Gastroesophageal sphincter (tissue), 4 donors: ENCODE data around the gene ZBTB42. TPM values are rescaled to one million over a fixed set of nuclear protein-coding genes. Genes with fewer than 3 reads are reported as not detected.
"Not testable (repeated sequence)": the region's sequence is repeated elsewhere in the genome, so short reads cannot be mapped to it uniquely, and the experiment has no call there.

Experiments used
- ATAC-seq: fragments of 150-250 bp; one replicate; pipeline ENCODE4 v1.9.1; 2016; ENCODE audit warnings: mild to moderate bottlenecking, moderate library complexity
- H3K27ac ChIP-seq, 4 donors: fragments of 200-600 bp; sonication (generic) in 3 of 4; 1 replicate in 3 of 4; 2 replicates in 1 of 4; pipeline ENCODE4 v1.5.1; 2016 to 2019
- H3K27me3 ChIP-seq: fragments of 200-600 bp; sonication (generic); one replicate; pipeline ENCODE4 v1.5.1; 2019
- H3K36me3 ChIP-seq, 2 donors: fragments of 200-600 bp; sonication (generic); one replicate each; pipeline ENCODE4 v1.5.1; 2019; ENCODE audit warnings: control low read depth in 1 of 2
- H3K4me1 ChIP-seq, 3 donors: fragments of 200-600 bp; sonication (generic); 1 replicate in 2 of 3; 2 replicates in 1 of 3; pipeline ENCODE4 v1.5.1; 2016 to 2019; ENCODE audit warnings: control low read depth in 2 of 3
- H3K4me3 ChIP-seq, 2 donors: fragments of 200-600 bp; sonication (generic); one replicate each; pipeline ENCODE4 v1.5.1; 2019; ENCODE audit warnings: mild to moderate bottlenecking in 1 of 2, moderate library complexity in 1 of 2
- H3K9me3 ChIP-seq, 3 donors: fragments of 200-600 bp; sonication (generic); one replicate each; pipeline ENCODE4 v1.5.1; 2017 to 2019; ENCODE audit warnings: control low read depth in 2 of 3
- EP300 ChIP-seq: sonication (generic); formaldehyde crosslinking; IDR thresholded peaks from one replicate; pipeline ENCODE4 v1.6.1; 2017; ENCODE audit warnings: antibody characterized with exemption, mild to moderate bottlenecking
- POLR2A ChIP-seq, 2 donors: fragments of 450-650 bp; IDR thresholded peaks; one replicate each; pipeline ENCODE4 v1.6.1; 2017; ENCODE audit warnings: antibody characterized with exemption in 2 of 2, mild to moderate bottlenecking in 2 of 2, moderate library complexity in 1 of 2
- POLR2AphosphoS5 ChIP-seq: sonication (generic); formaldehyde crosslinking; IDR thresholded peaks from one replicate; pipeline ENCODE4 v1.6.1; 2017; ENCODE audit warnings: antibody characterized with exemption
- WGBS, 2 donors: methylation state at CpG; one replicate each; pipeline ENCODE4 v1.1.5; 2018; ENCODE audit warnings: low coverage in 1 of 2; 5-methylcytosine and 5-hydroxymethylcytosine counted together
- total RNA-seq, 4 donors: library from RNA; depleted of rRNA; stranded (reverse); fragments of >200 nt; gene quantifications; one replicate each; pipeline ENCODE4 v1.1.0, GENCODE V29; 2016
- TF ChIP-seq, protein P1 (sequence below), 4 experiments: fragments of 200-600 bp in 2 of 4; fragments of 450-650 bp in 2 of 4; sonication (generic) in 1 of 4; IDR thresholded peaks; one replicate each; pipeline ENCODE4 v1.5.1; 2017 to 2019; ENCODE audit warnings: antibody characterized with exemption in 4 of 4, mild to moderate bottlenecking in 2 of 4, moderate library complexity in 2 of 4

Gene ZBTB42
- total RNA-seq, 4 donors from 2014 or later = 2.0 to 4.8 (median 3.2) TPM

DNA sequence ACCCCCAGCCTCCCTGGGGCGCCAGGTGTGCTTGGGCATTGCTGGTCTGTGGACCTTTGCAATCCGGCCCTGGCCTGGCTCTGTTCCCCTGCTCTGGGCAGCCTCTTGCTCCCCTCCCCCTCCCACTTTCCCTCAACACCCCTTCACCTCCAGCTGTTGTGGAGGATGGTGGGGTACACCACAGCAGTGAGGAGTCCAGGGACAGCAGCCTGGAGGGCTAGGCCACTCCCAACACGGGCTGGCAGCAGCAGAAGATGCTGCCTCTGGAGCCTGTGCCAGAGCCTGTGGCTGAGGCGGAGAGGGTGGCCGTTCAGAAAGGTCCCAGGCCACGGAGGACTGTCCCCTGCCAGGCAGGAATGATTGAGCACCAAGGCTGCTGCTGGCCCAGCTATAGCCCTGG is 7.6 kb downstream of the ZBTB42 start:
- Histone ChIP-seq H3K9me3 (no peaks in the 10 kb centered on the region), H3K27me3 (no peaks in the 10 kb centered on the region), H3K4me3 (no peak overlapping the region), H3K4me1 (peaks cover 0 to 27% (median 0%) of the 10 kb centered on the region in 3 donors), H3K36me3 (no peaks in the 10 kb centered on the region), H3K27ac (no peak overlapping the region)
- TF ChIP-seq, protein P1, sequence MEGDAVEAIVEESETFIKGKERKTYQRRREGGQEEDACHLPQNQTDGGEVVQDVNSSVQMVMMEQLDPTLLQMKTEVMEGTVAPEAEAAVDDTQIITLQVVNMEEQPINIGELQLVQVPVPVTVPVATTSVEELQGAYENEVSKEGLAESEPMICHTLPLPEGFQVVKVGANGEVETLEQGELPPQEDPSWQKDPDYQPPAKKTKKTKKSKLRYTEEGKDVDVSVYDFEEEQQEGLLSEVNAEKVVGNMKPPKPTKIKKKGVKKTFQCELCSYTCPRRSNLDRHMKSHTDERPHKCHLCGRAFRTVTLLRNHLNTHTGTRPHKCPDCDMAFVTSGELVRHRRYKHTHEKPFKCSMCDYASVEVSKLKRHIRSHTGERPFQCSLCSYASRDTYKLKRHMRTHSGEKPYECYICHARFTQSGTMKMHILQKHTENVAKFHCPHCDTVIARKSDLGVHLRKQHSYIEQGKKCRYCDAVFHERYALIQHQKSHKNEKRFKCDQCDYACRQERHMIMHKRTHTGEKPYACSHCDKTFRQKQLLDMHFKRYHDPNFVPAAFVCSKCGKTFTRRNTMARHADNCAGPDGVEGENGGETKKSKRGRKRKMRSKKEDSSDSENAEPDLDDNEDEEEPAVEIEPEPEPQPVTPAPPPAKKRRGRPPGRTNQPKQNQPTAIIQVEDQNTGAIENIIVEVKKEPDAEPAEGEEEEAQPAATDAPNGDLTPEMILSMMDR (IDR thresholded peaks at IDR 0.05) = no peak
- TF ChIP-seq POLR2A (IDR thresholded peaks at IDR 0.05) = no peak
- TF ChIP-seq POLR2AphosphoS5 = no peak
- TF ChIP-seq EP300 = no peak
- no peak for ATAC-seq
- WGBS, 2 donors = 33% methylated on average over 1 of the region's 6 CpGs; no CpG with 5 or more reads in 1 of the 2 donors

DNA sequence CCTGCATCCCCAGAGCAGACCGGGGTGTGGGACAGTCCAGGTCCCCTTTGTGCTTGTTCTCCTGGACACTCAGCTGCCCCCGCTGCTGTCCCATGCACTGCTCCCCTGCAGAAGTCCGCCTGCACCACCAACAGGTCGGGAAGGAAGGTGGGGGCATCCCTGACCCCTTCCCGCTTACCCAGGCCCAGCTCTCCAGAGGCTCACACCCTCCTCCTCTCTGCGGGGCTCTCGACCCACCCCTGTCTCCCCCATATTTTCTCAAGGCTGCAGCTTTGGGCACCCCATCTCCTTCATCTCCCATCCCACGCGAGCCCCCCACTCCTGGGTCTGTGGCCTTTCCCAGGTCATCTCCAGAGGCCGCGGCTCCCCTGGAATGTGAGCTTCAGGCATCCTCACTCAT is 9.4 kb downstream of the ZBTB42 start:
- Histone ChIP-seq H3K4me1 (peaks cover 0 to 30% (median 11%) of the 10 kb centered on the region in 3 donors), H3K36me3 (no peaks in the 10 kb centered on the region), H3K27ac (no peak overlapping the region), H3K9me3 (no peaks in the 10 kb centered on the region), H3K4me3 (no peak overlapping the region), H3K27me3 (no peaks in the 10 kb centered on the region)
- WGBS, 2 donors = 86 to 92% methylated on average over 3 to 5 of the region's 11 CpGs
- TF ChIP-seq, protein P1 (IDR thresholded peaks at IDR 0.05) = no peak
- TF ChIP-seq EP300 (no peak), POLR2A (IDR thresholded peaks at IDR 0.05) (no peak), POLR2AphosphoS5 (no peak)
- ATAC-seq = no peak

- peaks cover 0 to under 1% of the 10 kb centered on the region in 2 donors for H3K36me3 ChIP-seq
- ATAC-seq = no peak
- peaks cover 0 to 39% (median 18%) of the 10 kb centered on the region in 3 donors for H3K4me1 ChIP-seq
- no peak overlapping the region for H3K4me3 ChIP-seq
- 79 to 86% methylated on average over 5 to 6 of the region's 7 CpGs for WGBS, 2 donors
- H3K9me3 ChIP-seq = no peaks in the 10 kb centered on the region
- no peaks in the 10 kb centered on the region for H3K27me3 ChIP-seq
- no peak overlapping the region for H3K27ac ChIP-seq
- TF ChIP-seq POLR2AphosphoS5 (no peak), POLR2A (IDR thresholded peaks at IDR 0.05) (no peak), EP300 (no peak)
- TF ChIP-seq, protein P1 (IDR thresholded peaks at IDR 0.05) = no peak
Measured at GRCh38 chr14:104813286-104813685, 12.4 kb downstream of the ZBTB42 start.

DNA sequence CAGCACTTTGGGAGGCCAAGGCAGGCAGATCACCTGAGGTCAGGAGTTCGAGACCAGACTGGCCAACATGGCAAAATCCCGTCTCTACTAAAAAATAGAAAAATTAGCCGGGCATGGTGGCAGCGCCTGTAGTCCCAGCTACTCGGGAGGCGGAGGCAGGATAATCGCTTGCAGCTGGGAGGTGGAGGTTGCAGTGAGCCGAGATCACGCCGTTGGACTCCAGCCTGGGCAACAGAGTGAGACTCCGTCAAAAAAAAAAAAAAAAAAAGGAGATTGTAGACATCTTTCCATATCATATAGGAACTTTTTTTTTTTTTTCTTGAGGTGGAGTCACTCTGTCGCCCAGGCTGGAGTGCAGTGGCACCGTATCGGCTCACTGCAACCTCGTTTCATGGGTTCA is 13.8 kb downstream of the ZBTB42 start:
- H3K27ac ChIP-seq = peak overlapping the region; percentile 91 to 95 (median 93)
- 68 to 73% methylated on average over 4 to 13 of the region's 15 CpGs for WGBS, 2 donors
- ATAC-seq, H3K27me3 ChIP-seq, H3K36me3 ChIP-seq, H3K9me3 ChIP-seq: not testable (repeated sequence)
- peaks cover 0 to 39% (median 18%) of the 10 kb centered on the region in 3 donors for H3K4me1 ChIP-seq
- peak overlapping the region; percentile 78 to 79 for H3K4me3 ChIP-seq

- no peak for ATAC-seq
- peaks cover 0 to 5% of the 10 kb centered on the region in 2 donors for H3K36me3 ChIP-seq
- no peaks in the 10 kb centered on the region for H3K9me3 ChIP-seq
- no peaks in the 10 kb centered on the region for H3K27me3 ChIP-seq
- TF ChIP-seq POLR2A (IDR thresholded peaks at IDR 0.05) = no peak
- TF ChIP-seq POLR2AphosphoS5 = no peak
- TF ChIP-seq, protein P1 (IDR thresholded peaks at IDR 0.05) = no peak
- no peak for TF ChIP-seq EP300
- H3K27ac ChIP-seq = peak overlapping the region; percentile 91 to 95 (median 93)
- H3K4me3 ChIP-seq = peak overlapping the region; percentile 78 to 79
- H3K4me1 ChIP-seq = peaks cover 0 to 48% (median 18%) of the 10 kb centered on the region in 3 donors
- WGBS, 2 donors = no CpG with 5 or more reads among the region's 8 CpGs
Measured at GRCh38 chr14:104816616-104816884, 15.6 kb downstream of the ZBTB42 start.
